ENCODE results near the gene OR56A5. TPM values are rescaled to one million over a fixed set of nuclear protein-coding genes. Genes with fewer than 3 reads are reported as not detected.

OR56A5 gene
- total RNA-seq, 1 experiment from 2014 or later, result not detected

GRCh38 chr11:5992604-5993251 lies 24.4 kb upstream of the OR56A5 start:
- no peak overlapping the region for H4K5ac ChIP-seq (ENCODE audit: insufficient read length, low read depth, low read length)
- H2AFZ ChIP-seq (ENCODE audit: low read length), result no peak overlapping the region
- no peak overlapping the region for H3K4me2 ChIP-seq (ENCODE audit: insufficient read depth, insufficient read length, low read length)
- H2AK5ac ChIP-seq (ENCODE audit: insufficient read length, low read length), result no peak overlapping the region
- Mint-ChIP-seq H3K36me3 (ENCODE audit: insufficient read depth in 1 of 3, low read depth in 3 of 3) (no peaks in the 10 kb centered on the region), H3K27ac (no peak overlapping the region), H3K27me3 (ENCODE audit: low read depth) (peaks cover 1% of the 10 kb centered on the region; the same call in 1 of the 2 replicates), H3K4me1 (0 out of 4 replicates have a peak, but pooled peaks cover 0 to 2% of the 10 kb centered on the region in 2 experiments), H3K4me3 (no peak overlapping the region), H3K9me3 (no peaks in the 10 kb centered on the region)
- no peak overlapping the region for H3K23ac ChIP-seq (ENCODE audit: insufficient read length, low read depth, low read length)
- H3K56ac ChIP-seq (ENCODE audit: insufficient read length, low read depth, low read length), result no peak overlapping the region
- H3K14ac ChIP-seq (ENCODE audit: insufficient read depth, low read length), result no peak overlapping the region
- peak; percentile 81 for TF ChIP-seq CTCF (conservative IDR thresholded peaks at IDR 0.05)
- H2BK12ac ChIP-seq (ENCODE audit: insufficient read length, low read depth, low read length), result no peak overlapping the region
- no peak overlapping the region for H3K18ac ChIP-seq (ENCODE audit: insufficient read length, low read depth, low read length)
- no peak overlapping the region for H2BK120ac ChIP-seq (ENCODE audit: low read depth, low read length, poor library complexity, severe bottlenecking)
- H3K9me3 ChIP-seq (ENCODE audit: control insufficient read depth, low read depth, low read length), result no peaks in the 10 kb centered on the region
- no peak overlapping the region for H3T11ph ChIP-seq (ENCODE audit: low read length)
- no peak overlapping the region for H2BK5ac ChIP-seq (ENCODE audit: insufficient read length, low read length)
- no peaks in the 10 kb centered on the region for H3K79me2 ChIP-seq (ENCODE audit: insufficient read depth, low read length)
- H2BK15ac ChIP-seq (ENCODE audit: low read depth, low read length), result no peak overlapping the region
- no peak overlapping the region for H3K27ac ChIP-seq (ENCODE audit: insufficient read length, low read depth, low read length)
- H3K23me2 ChIP-seq (ENCODE audit: insufficient read length, low read depth, low read length, poor library complexity, severe bottlenecking), result no peaks in the 10 kb centered on the region
- no peaks in the 10 kb centered on the region for H4K20me1 ChIP-seq (ENCODE audit: control insufficient read depth, insufficient read depth, insufficient read length)
- H4K91ac ChIP-seq (ENCODE audit: insufficient read length, low read depth, low read length), result no peak overlapping the region
- no peaks in the 10 kb centered on the region for H3K27me3 ChIP-seq (ENCODE audit: insufficient read depth, low read length)
- no peaks in the 10 kb centered on the region for H3K79me1 ChIP-seq (ENCODE audit: insufficient read depth, low read depth, low read length, poor library complexity, severe bottlenecking)
- H3K9ac ChIP-seq (ENCODE audit: extremely low read depth, insufficient read length, low read length), result no peak overlapping the region
- no peak overlapping the region for H4K8ac ChIP-seq (replicated peaks; ENCODE audit: insufficient read length, low read depth, low read length)
- WGBS (ENCODE audit: extremely low coverage, insufficient read length, low lambda C conversion rate), result no CpG with 5 or more reads among the region's 3 CpGs
- H3K4ac ChIP-seq (ENCODE audit: low read depth, low read length), result no peak overlapping the region
- DNase-seq, result no peak
- H3K4me1 ChIP-seq (ENCODE audit: insufficient read depth, low read length), result no peaks in the 10 kb centered on the region
- H2BK20ac ChIP-seq (ENCODE audit: low read depth, low read length, poor library complexity, severe bottlenecking), result no peak overlapping the region

All from H9 (cell line).